Natural killer cell (primary cell): ENCODE measurements around the gene LPCAT3. TPM values are rescaled to one million over a fixed set of nuclear protein-coding genes. Genes with fewer than 3 reads are reported as not detected.

Experiments used
- ATAC-seq, 3 donors: fragments of 150-1000 bp in 2 of 3; fragments of 200-7000 bp in 1 of 3; cut with Tn5 transposase; 1 replicate in 1 of 3; 2 replicates in 2 of 3; pipeline ENCODE4 v1.10.0; 2021; ENCODE audit warnings: mild to moderate bottlenecking in 2 of 3, moderate library complexity in 2 of 3
- DNase-seq, 2 donors: peaks; one replicate each; pipeline versions ENCODE4 v3.0.0 to v3.0.0-alpha.2; 2013 to 2021; ENCODE audit warnings: mixed read lengths in 1 of 2
- H3K27ac ChIP-seq: one replicate; pipeline ENCODE4 v1.5.1; 2013; ENCODE audit warnings: mild to moderate bottlenecking, low read length
- H3K27me3 ChIP-seq: one replicate; pipeline ENCODE4 v1.6.1; 2013; ENCODE audit warnings: low read length; ENCODE audit not compliant: control insufficient read depth, insufficient read depth
- H3K36me3 ChIP-seq: one replicate; pipeline ENCODE4 v1.6.1; 2013; ENCODE audit warnings: low read length; ENCODE audit not compliant: control insufficient read depth, insufficient read depth
- H3K4me1 ChIP-seq: one replicate; pipeline ENCODE4 v1.6.1; 2013; ENCODE audit warnings: low read length; ENCODE audit not compliant: control insufficient read depth, insufficient read depth
- H3K4me3 ChIP-seq: one replicate; pipeline ENCODE4 v1.5.1; 2013; ENCODE audit warnings: low read length
- H3K9me3 ChIP-seq: one replicate; pipeline ENCODE4 v1.6.1; 2013; ENCODE audit warnings: low read length; ENCODE audit not compliant: control insufficient read depth, insufficient read depth
- H3K27ac Mint-ChIP-seq, 2 donors: one replicate each; pipeline ENCODE4 v1.8.0; 2022; ENCODE audit warnings: mild to moderate bottlenecking in 2 of 2, mixed read lengths in 2 of 2, moderate library complexity in 1 of 2
- H3K27me3 Mint-ChIP-seq, 2 donors: one replicate each; pipeline ENCODE4 v1.8.0; 2022; ENCODE audit warnings: low read depth in 2 of 2, mixed read lengths in 2 of 2
- H3K36me3 Mint-ChIP-seq: one replicate; pipeline ENCODE4 v1.8.0; 2022; ENCODE audit warnings: mixed read lengths
- H3K4me1 Mint-ChIP-seq, 2 donors: one replicate each; pipeline ENCODE4 v1.8.0; 2022; ENCODE audit warnings: mixed read lengths in 2 of 2
- H3K4me3 Mint-ChIP-seq: one replicate; pipeline ENCODE4 v1.8.0; 2022; ENCODE audit warnings: mild to moderate bottlenecking, moderate library complexity, mixed read lengths
- H3K9me3 Mint-ChIP-seq, 2 donors: one replicate each; pipeline ENCODE4 v1.8.0; 2022; ENCODE audit warnings: mixed read lengths in 2 of 2
- WGBS: methylation state at CpG from one replicate; pipeline ENCODE4 v1.1.7; 2013; ENCODE audit warnings: missing lambda C conversion rate; ENCODE audit not compliant: insufficient coverage; 5-methylcytosine and 5-hydroxymethylcytosine counted together
- intact Hi-C: fragments of 100-400 bp; cut with micrococcal nuclease; formaldehyde crosslinking; loops from one replicate; pipeline ENCODE4 v1.14.2; 2022
- total RNA-seq, 4 donors: library from RNA; stranded (reverse); fragments of 120-200 nt in 1 of 4; gene quantifications; one replicate each; pipeline versions ENCODE4 v1.2.3 to v1.2.4, GENCODE V29; 2013 to 2022
- TF ChIP-seq, protein P1 (sequence below): fragments of 200-600 bp; IDR thresholded peaks from one replicate; pipeline ENCODE4 v1.8.0; 2022; ENCODE audit warnings: antibody characterized with exemption

The LPCAT3 gene
- total RNA-seq, 3 donors from 2014 or later (not counting 1 experiment from before 2014, with no cell fraction given): 45.6 to 54.3 (median 45.6) TPM

DNA sequence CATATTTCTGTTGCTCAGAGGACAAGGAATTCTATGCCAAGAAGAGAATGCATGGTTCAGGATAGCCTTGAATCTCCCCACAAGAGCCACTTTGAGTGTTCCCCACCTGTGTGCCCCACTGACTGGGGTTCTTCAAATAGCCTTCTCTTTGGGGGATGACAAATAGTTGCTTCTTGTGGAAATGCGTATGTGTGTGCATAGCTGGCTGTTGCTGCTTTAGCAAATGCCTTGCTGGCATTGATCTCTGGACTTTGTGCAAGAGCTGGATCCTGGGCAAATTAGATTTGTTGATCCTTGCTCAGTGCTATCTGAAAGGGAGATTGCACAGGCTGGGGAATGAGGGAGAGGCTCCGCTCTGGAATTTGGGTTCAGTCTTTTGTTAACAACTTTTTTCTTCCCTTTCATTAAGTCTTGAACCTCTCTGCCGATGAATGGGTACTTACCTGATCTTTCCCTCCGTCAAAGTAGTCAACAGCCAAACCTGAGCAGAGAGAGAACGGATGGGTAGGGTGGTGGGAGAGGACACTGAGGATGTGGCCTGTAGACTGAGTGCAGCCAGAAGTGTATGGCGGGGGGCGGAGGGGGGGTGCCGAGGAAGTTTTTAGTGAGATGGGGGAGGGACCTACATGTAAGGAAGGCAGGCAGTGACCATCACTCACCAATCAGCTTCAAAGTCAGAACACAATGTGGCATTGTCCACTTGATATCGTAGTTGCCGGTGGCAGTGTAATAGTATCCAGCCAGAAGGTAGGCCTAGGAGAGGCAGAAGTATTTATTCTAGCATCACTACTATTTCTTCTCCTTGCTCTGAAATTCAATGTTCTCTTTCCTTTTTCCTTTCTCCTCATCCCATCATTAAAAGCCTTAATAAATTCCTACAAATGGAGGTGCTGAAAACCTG lies 36.9 kb downstream of the LPCAT3 start:
- H3K9me3 ChIP-seq: no peaks in the 10 kb centered on the region
- no peaks in the 10 kb centered on the region for H3K4me1 ChIP-seq
- WGBS: 95% methylated on average over 10 of the region's 10 CpGs
- Mint-ChIP-seq H3K27ac (no peak overlapping the region), H3K4me3 (no peak overlapping the region), H3K9me3 (no peaks in the 10 kb centered on the region), H3K27me3 (no peaks in the 10 kb centered on the region), H3K36me3 (no peaks in the 10 kb centered on the region), H3K4me1 (peaks cover 5% of the 10 kb centered on the region in 2 donors)
- no peak overlapping the region for H3K4me3 ChIP-seq
- no peak overlapping the region for H3K27ac ChIP-seq
- TF ChIP-seq, protein P1, sequence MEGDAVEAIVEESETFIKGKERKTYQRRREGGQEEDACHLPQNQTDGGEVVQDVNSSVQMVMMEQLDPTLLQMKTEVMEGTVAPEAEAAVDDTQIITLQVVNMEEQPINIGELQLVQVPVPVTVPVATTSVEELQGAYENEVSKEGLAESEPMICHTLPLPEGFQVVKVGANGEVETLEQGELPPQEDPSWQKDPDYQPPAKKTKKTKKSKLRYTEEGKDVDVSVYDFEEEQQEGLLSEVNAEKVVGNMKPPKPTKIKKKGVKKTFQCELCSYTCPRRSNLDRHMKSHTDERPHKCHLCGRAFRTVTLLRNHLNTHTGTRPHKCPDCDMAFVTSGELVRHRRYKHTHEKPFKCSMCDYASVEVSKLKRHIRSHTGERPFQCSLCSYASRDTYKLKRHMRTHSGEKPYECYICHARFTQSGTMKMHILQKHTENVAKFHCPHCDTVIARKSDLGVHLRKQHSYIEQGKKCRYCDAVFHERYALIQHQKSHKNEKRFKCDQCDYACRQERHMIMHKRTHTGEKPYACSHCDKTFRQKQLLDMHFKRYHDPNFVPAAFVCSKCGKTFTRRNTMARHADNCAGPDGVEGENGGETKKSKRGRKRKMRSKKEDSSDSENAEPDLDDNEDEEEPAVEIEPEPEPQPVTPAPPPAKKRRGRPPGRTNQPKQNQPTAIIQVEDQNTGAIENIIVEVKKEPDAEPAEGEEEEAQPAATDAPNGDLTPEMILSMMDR: no peak
- H3K36me3 ChIP-seq: peaks cover 51% of the 10 kb centered on the region
- DNase-seq: no peak
- intact Hi-C loops: no loop called here
- ATAC-seq: no peak
- no peaks in the 10 kb centered on the region for H3K27me3 ChIP-seq

- Mint-ChIP-seq H3K4me3 (no peak overlapping the region), H3K9me3 (no peaks in the 10 kb centered on the region), H3K36me3 (peaks cover 1% of the 10 kb centered on the region), H3K27ac (no peak overlapping the region), H3K27me3 (no peaks in the 10 kb centered on the region), H3K4me1 (peaks cover 5% of the 10 kb centered on the region in 2 donors)
- Histone ChIP-seq H3K36me3 (peaks cover 58% of the 10 kb centered on the region), H3K27ac (no peak overlapping the region), H3K9me3 (no peaks in the 10 kb centered on the region), H3K27me3 (no peaks in the 10 kb centered on the region), H3K4me1 (no peaks in the 10 kb centered on the region), H3K4me3 (no peak overlapping the region)
- ATAC-seq (no peak), DNase-seq (no peak)
- TF ChIP-seq, protein P1: no peak
- intact Hi-C loops: no loop called here
Measured at GRCh38 chr12:6980740-6981139, 37.5 kb downstream of the LPCAT3 start.

- Histone ChIP-seq H3K36me3 (peaks cover 64% of the 10 kb centered on the region), H3K4me1 (no peaks in the 10 kb centered on the region), H3K27ac (no peak overlapping the region), H3K27me3 (no peaks in the 10 kb centered on the region), H3K4me3 (no peak overlapping the region), H3K9me3 (no peaks in the 10 kb centered on the region)
- DNase-seq: no peak
- peaks cover 8% of the 10 kb centered on the region for H3K36me3 Mint-ChIP-seq
- ATAC-seq: no peak
- H3K4me3 Mint-ChIP-seq: no peak overlapping the region
- no peaks in the 10 kb centered on the region for H3K9me3 Mint-ChIP-seq
- no peak overlapping the region for H3K27ac Mint-ChIP-seq
- H3K4me1 Mint-ChIP-seq: peaks cover 5% of the 10 kb centered on the region in 2 donors
- 100% methylated on average over 4 of the region's 4 CpGs for WGBS
- no peaks in the 10 kb centered on the region for H3K27me3 Mint-ChIP-seq
- TF ChIP-seq, protein P1: no peak
- intact Hi-C loops: no loop called here
Measured at GRCh38 chr12:6980075-6980474, 38.2 kb downstream of the LPCAT3 start.

DNA sequence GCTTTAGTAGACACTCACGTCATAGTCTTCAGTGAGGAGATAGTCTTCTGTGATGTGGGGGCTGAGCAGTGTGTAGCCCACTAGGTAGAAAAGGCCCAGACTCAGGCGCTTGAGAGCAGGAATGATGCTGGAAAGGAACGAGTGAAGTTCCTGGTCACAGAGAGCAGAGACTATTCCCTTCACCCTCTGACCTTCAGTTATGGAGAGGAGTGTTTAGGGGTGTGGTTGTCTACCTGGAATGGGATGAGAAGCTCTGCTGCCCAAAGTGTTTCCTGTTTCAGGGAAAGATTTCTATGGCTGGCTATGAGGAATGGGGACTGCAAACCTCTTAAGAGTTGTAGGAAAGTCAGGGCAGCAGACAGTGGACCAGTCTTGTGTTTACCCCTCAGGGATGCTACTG lies 38.8 kb downstream of the LPCAT3 start:
- intact Hi-C loops: no loop called here
- H3K36me3 Mint-ChIP-seq: peaks cover 8% of the 10 kb centered on the region
- Histone ChIP-seq H3K9me3 (no peaks in the 10 kb centered on the region), H3K27ac (no peak overlapping the region), H3K4me3 (no peak overlapping the region), H3K27me3 (no peaks in the 10 kb centered on the region), H3K4me1 (no peaks in the 10 kb centered on the region), H3K36me3 (peaks cover 70% of the 10 kb centered on the region)
- peaks cover 5% of the 10 kb centered on the region in 2 donors for H3K4me1 Mint-ChIP-seq
- TF ChIP-seq, protein P1: no peak
- no peak for ATAC-seq
- no peaks in the 10 kb centered on the region for H3K27me3 Mint-ChIP-seq
- H3K4me3 Mint-ChIP-seq: no peak overlapping the region
- 98% methylated on average over 3 of the region's 3 CpGs for WGBS
- no peak for DNase-seq
- H3K27ac Mint-ChIP-seq: no peak overlapping the region
- no peaks in the 10 kb centered on the region for H3K9me3 Mint-ChIP-seq
